Panc1 (cell line): ENCODE results near the gene SYTL5. TPM values are rescaled to one million over a fixed set of nuclear protein-coding genes. Genes with fewer than 3 reads are reported as not detected.

ENCODE experiments used
- ATAC-seq: fragments of 200-7000 bp; cut with Tn5 transposase; 2 replicates; pipeline ENCODE4 v1.9.1; 2020; ENCODE audit warnings: mild to moderate bottlenecking, moderate library complexity
- BruUV-seq: library from RNA; stranded (reverse); fragments of 400-500 nt; replicated peaks from 2 replicates; lab custom pipeline; 2021; lab: Mats Ljungman, UMichigan
- CTCF ChIA-PET: fragments of 300-600 bp; sonication (Branson Sonifier 250); formaldehyde crosslinking; loops from one replicate; lab custom pipeline; 2022; ENCODE audit warnings: antibody characterized with exemption; lab: Charles Lee
- POLR2A ChIA-PET: fragments of 300-600 bp; sonication (Branson Sonifier 250); formaldehyde crosslinking; loops from one replicate; lab custom pipeline; 2022; ENCODE audit warnings: antibody characterized with exemption; lab: Charles Lee
- DNase-seq: peaks from one replicate; pipeline ENCODE4 v3.0.0-alpha.2; 2010; ENCODE audit warnings: low read depth, low spot score
- H3K27ac ChIP-seq: 2 replicates; pipeline ENCODE4 v1.5.1; 2011; ENCODE audit warnings: mild to moderate bottlenecking, low read length, inconsistent platforms
- H3K27me3 ChIP-seq: fragments of 200-500 bp; sonication (Bioruptor generic); 2 replicates; pipeline ENCODE4 v1.6.0; 2014; ENCODE audit warnings: low read length, inconsistent platforms; ENCODE audit not compliant: control insufficient read depth, insufficient read depth
- H3K36me3 ChIP-seq: fragments of 200-500 bp; sonication (Bioruptor generic); 2 replicates; pipeline ENCODE4 v1.5.1; 2014; ENCODE audit warnings: inconsistent platforms, mild to moderate bottlenecking, low read length, moderate library complexity; ENCODE audit not compliant: control insufficient read depth, insufficient read depth
- H3K4me1 ChIP-seq: 2 replicates; pipeline ENCODE4 v1.5.1; 2011; ENCODE audit warnings: inconsistent platforms, mild to moderate bottlenecking, low read length, moderate library complexity; ENCODE audit not compliant: control insufficient read depth, insufficient read depth
- H3K4me3 ChIP-seq, 2 experiments: 2 replicates each; pipeline ENCODE4 v1.5.1; 2011 to 2012; ENCODE audit warnings: low read depth in 2 of 2, low read length in 2 of 2, mild to moderate bottlenecking in 2 of 2, inconsistent platforms in 1 of 2, moderate library complexity in 1 of 2
- H3K9me3 ChIP-seq: fragments of 200-500 bp; sonication (Bioruptor generic); 2 replicates; pipeline ENCODE4 v1.5.1; 2014; ENCODE audit warnings: low read depth, mild to moderate bottlenecking, inconsistent platforms, low read length, moderate library complexity; ENCODE audit not compliant: control insufficient read depth, insufficient read depth
- CTCF ChIP-seq: fragments of 450-650 bp; IDR thresholded peaks from 2 replicates; pipeline ENCODE4 v1.5.1; 2017; ENCODE audit warnings: mild to moderate bottlenecking
- POLR2AphosphoS5 ChIP-seq: IDR thresholded peaks from 2 replicates; pipeline ENCODE4 v1.6.1; 2012; ENCODE audit warnings: mild to moderate bottlenecking, low read depth, low read length, moderate library complexity
- SIN3A ChIP-seq: IDR thresholded peaks from 2 replicates; pipeline ENCODE4 v1.6.1; 2012; ENCODE audit warnings: low read depth, mild to moderate bottlenecking, low read length, moderate library complexity, borderline replicate concordance; ENCODE audit not compliant: insufficient read depth
- TCF7L2 ChIP-seq: IDR thresholded peaks from 2 replicates; pipeline ENCODE4 v1.6.1; 2011; ENCODE audit warnings: mild to moderate bottlenecking, low read depth, low read length, inconsistent platforms
- in situ Hi-C: cut with HindIII; loops from 2 replicates; pipeline ENCODE4 v1.10.0; 2016; ENCODE audit warnings: low sequenced_read_pairs, low pct_unique_long_range_greater_than_20kb
- intact Hi-C: fragments of 100-400 bp; cut with micrococcal nuclease; formaldehyde crosslinking; loops from one replicate; pipeline ENCODE4 v1.10.0; 2022; ENCODE audit not compliant: unreplicated experiment
- total RNA-seq: library from RNA; stranded (reverse); gene quantifications from one replicate; pipeline ENCODE4 v1.2.1, GENCODE V29; 2021; ENCODE audit not compliant: unreplicated experiment
- TF ChIP-seq, protein P1 (sequence below), 2 experiments: IDR thresholded peaks; 2 replicates each; pipeline ENCODE4 v1.6.1; 2011 to 2012; ENCODE audit warnings: low read depth in 2 of 2, control low read depth in 1 of 2, low read length in 1 of 2, mild to moderate bottlenecking in 1 of 2, moderate library complexity in 1 of 2; ENCODE audit not compliant: insufficient read depth in 1 of 2

SYTL5 gene
- total RNA-seq, 1 experiment from 2014 or later = 0.08 TPM

- POLR2A ChIA-PET = no interaction called here
- Histone ChIP-seq H3K4me3 (no peak overlapping the region), H3K4me1 (no peaks in the 10 kb centered on the region), H3K27me3 (no peaks in the 10 kb centered on the region), H3K9me3 (no peaks in the 10 kb centered on the region), H3K27ac (no peak overlapping the region), H3K36me3 (no peaks in the 10 kb centered on the region)
- ATAC-seq = no peak
- intact Hi-C loops (no loop called here), in situ Hi-C loops (no loop called here)
- no peak for TF ChIP-seq TCF7L2
- no peak for TF ChIP-seq POLR2AphosphoS5
- no peak for TF ChIP-seq SIN3A
- TF ChIP-seq, protein P1, sequence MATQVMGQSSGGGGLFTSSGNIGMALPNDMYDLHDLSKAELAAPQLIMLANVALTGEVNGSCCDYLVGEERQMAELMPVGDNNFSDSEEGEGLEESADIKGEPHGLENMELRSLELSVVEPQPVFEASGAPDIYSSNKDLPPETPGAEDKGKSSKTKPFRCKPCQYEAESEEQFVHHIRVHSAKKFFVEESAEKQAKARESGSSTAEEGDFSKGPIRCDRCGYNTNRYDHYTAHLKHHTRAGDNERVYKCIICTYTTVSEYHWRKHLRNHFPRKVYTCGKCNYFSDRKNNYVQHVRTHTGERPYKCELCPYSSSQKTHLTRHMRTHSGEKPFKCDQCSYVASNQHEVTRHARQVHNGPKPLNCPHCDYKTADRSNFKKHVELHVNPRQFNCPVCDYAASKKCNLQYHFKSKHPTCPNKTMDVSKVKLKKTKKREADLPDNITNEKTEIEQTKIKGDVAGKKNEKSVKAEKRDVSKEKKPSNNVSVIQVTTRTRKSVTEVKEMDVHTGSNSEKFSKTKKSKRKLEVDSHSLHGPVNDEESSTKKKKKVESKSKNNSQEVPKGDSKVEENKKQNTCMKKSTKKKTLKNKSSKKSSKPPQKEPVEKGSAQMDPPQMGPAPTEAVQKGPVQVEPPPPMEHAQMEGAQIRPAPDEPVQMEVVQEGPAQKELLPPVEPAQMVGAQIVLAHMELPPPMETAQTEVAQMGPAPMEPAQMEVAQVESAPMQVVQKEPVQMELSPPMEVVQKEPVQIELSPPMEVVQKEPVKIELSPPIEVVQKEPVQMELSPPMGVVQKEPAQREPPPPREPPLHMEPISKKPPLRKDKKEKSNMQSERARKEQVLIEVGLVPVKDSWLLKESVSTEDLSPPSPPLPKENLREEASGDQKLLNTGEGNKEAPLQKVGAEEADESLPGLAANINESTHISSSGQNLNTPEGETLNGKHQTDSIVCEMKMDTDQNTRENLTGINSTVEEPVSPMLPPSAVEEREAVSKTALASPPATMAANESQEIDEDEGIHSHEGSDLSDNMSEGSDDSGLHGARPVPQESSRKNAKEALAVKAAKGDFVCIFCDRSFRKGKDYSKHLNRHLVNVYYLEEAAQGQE (IDR thresholded peaks at IDR 0.05; ENCODE audit: insufficient read depth in 1 of 2, low read depth in 2 of 2, low read length in 1 of 2) = no peak
- no peak for DNase-seq
- CTCF ChIA-PET = no interaction called here
- BruUV-seq = no TSS peak
Measured at GRCh38 chrX:38110231-38110630, 103.9 kb downstream of the SYTL5 start.

DNA sequence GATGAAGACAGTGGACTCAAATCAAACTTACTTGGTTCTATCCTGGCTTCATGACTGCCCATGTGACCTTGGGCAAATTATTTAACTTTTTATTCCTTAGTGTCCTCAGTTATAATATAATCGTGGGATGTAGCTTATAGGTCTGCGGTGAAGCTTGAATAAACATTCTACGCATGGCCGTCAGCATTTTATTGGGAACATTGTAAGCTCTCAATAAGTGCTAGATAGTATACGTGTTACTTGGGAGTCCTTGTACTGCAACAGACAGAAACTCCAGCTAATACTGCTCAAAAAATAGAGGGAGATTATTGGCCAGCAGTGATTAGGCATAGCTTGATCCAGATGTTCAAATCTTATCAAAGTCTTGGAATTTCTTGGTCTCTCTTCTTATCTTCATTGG lies 104.8 kb downstream of the SYTL5 start:
- no TSS peak for BruUV-seq
- TF ChIP-seq TCF7L2 (no peak), CTCF (no peak), SIN3A (no peak), POLR2AphosphoS5 (no peak)
- TF ChIP-seq, protein P1 (IDR thresholded peaks at IDR 0.05; ENCODE audit: insufficient read depth in 1 of 2, low read depth in 2 of 2, low read length in 1 of 2) = no peak
- ChIA-PET POLR2A (no interaction called here), CTCF (no interaction called here)
- Histone ChIP-seq H3K36me3 (no peaks in the 10 kb centered on the region), H3K27ac (no peak overlapping the region), H3K4me1 (no peaks in the 10 kb centered on the region), H3K9me3 (no peaks in the 10 kb centered on the region), H3K4me3 (no peak overlapping the region), H3K27me3 (no peaks in the 10 kb centered on the region)
- in situ Hi-C loops = no loop called here
- intact Hi-C loops = no loop called here
- DNase-seq (no peak), ATAC-seq (no peak)
